Measurements from ENCODE around the gene FTO. TPM values are rescaled to one million over a fixed set of nuclear protein-coding genes. Genes with fewer than 3 reads are reported as not detected.
"Not testable (repeated sequence)": the region's sequence is repeated elsewhere in the genome, so short reads cannot be mapped to it uniquely, and the experiment has no call there.

The FTO gene
- total RNA-seq: 39.4 and 65.4 TPM in 2 replicates

- peak; percentile 98 to 99 for DNase-seq (ENCODE audit: low read depth in 2 of 2)
Measured at GRCh38 chr16:53703590-53704444, at the start of gene FTO, which contains the start of gene RPGRIP1L. FTO (plus strand) TSS chr16:53704156. RPGRIP1L (minus strand) TSS chr16:53703859; CDS start chr16:53700723, 3,136 bp downstream.

- DNase-seq (ENCODE audit: low read depth in 2 of 2): no peak
Measured at GRCh38 chr16:53654946-53655345, 49.0 kb upstream of the FTO start.

GRCh38 chr16:53662072-53662471 lies 41.9 kb upstream of the FTO start:
- no peak for DNase-seq (ENCODE audit: low read depth in 2 of 2)

GRCh38 chr16:53664724-53665345 lies 39.1 kb upstream of the FTO start:
- no peak for DNase-seq (ENCODE audit: low read depth in 2 of 2)

- no peak for DNase-seq (ENCODE audit: low read depth in 2 of 2)
Measured at GRCh38 chr16:53666786-53667415, 37.1 kb upstream of the FTO start.

- no peak for DNase-seq (ENCODE audit: low read depth in 2 of 2)
Measured at GRCh38 chr16:53668869-53669268, 35.1 kb upstream of the FTO start.

GRCh38 chr16:53672461-53672860 lies 31.5 kb upstream of the FTO start:
- DNase-seq (ENCODE audit: low read depth in 2 of 2): no peak

- DNase-seq (ENCODE audit: low read depth in 2 of 2): no peak
Measured at GRCh38 chr16:53673189-53673588, 30.8 kb upstream of the FTO start.

- no peak for DNase-seq (ENCODE audit: low read depth in 2 of 2)
Measured at GRCh38 chr16:53678155-53678554, 25.8 kb upstream of the FTO start.

GRCh38 chr16:53678756-53679343 lies 25.1 kb upstream of the FTO start:
- no peak for DNase-seq (ENCODE audit: low read depth in 2 of 2)

- no peak for DNase-seq (ENCODE audit: low read depth in 2 of 2)
Measured at GRCh38 chr16:53680756-53681155, 23.2 kb upstream of the FTO start.

GRCh38 chr16:53681354-53681753 lies 22.6 kb upstream of the FTO start:
- no peak for DNase-seq (ENCODE audit: low read depth in 2 of 2)

- not testable (repeated sequence) for DNase-seq (ENCODE audit: low read depth in 2 of 2)
Measured at GRCh38 chr16:53685334-53685733, 18.6 kb upstream of the FTO start.

GRCh38 chr16:53686710-53687109 lies 17.2 kb upstream of the FTO start:
- DNase-seq (ENCODE audit: low read depth in 2 of 2): no peak

GRCh38 chr16:53689636-53690035 lies 14.3 kb upstream of the FTO start:
- DNase-seq (ENCODE audit: low read depth in 2 of 2): no peak

GRCh38 chr16:53690771-53691170 lies 13.2 kb upstream of the FTO start:
- no peak for DNase-seq (ENCODE audit: low read depth in 2 of 2)

- DNase-seq (ENCODE audit: low read depth in 2 of 2): no peak
Measured at GRCh38 chr16:53692146-53692545, 11.8 kb upstream of the FTO start.

- no peak for DNase-seq (ENCODE audit: low read depth in 2 of 2)
Measured at GRCh38 chr16:53693320-53693719, 10.6 kb upstream of the FTO start.

GRCh38 chr16:53695070-53695469 lies 8.9 kb upstream of the FTO start:
- DNase-seq (ENCODE audit: low read depth in 2 of 2): no peak

- not testable (repeated sequence) for DNase-seq (ENCODE audit: low read depth in 2 of 2)
Measured at GRCh38 chr16:53698271-53698670, 5.7 kb upstream of the FTO start.

- no peak for DNase-seq (ENCODE audit: low read depth in 2 of 2)
Measured at GRCh38 chr16:53704445-53704813, 473 bp downstream of the FTO start.

- no peak for DNase-seq (ENCODE audit: low read depth in 2 of 2)
Measured at GRCh38 chr16:53707671-53708070, 3.7 kb downstream of the FTO start.

All from dermis microvascular lymphatic vessel endothelial cell (primary cell).